Endothelial cell of umbilical vein (primary cell): ENCODE data around the gene FBXW9. TPM values are rescaled to one million over a fixed set of nuclear protein-coding genes. Genes with fewer than 3 reads are reported as not detected.
"Not testable (repeated sequence)": the region's sequence is repeated elsewhere in the genome, so short reads cannot be mapped to it uniquely, and the experiment has no call there.

ENCODE experiments used
- BruUV-seq: library from RNA; stranded (reverse); fragments of 400-500 nt; replicated peaks from 2 replicates; lab custom pipeline; 2021; lab: Mats Ljungman, UMichigan
- CTCF ChIA-PET: fragments of 300-600, 350-600 bp; sonication (Branson Sonifier 250); formaldehyde crosslinking; loops from one replicate; lab custom pipeline; 2021; ENCODE audit warnings: antibody characterized with exemption, inconsistent platforms; lab: Charles Lee
- POLR2A ChIA-PET: fragments of 300-600, 350-600 bp; sonication (Branson Sonifier 250); formaldehyde crosslinking; loops from one replicate; lab custom pipeline; 2021; ENCODE audit warnings: antibody characterized with exemption, inconsistent platforms; lab: Charles Lee
- DNase-seq: peaks from one replicate; pipeline ENCODE4 v3.0.0-alpha.2; 2011; ENCODE audit warnings: low read depth, low spot score
- FAIRE-seq: peaks from 2 replicates; lab custom pipeline; 2011; peaks lifted over from hg19 to GRCh38; lab: Jason Lieb, UNC
- H2AFZ ChIP-seq: 2 replicates; pipeline ENCODE4 v1.6.0; 2012; ENCODE audit warnings: low read depth, low read length, control low read depth, inconsistent platforms
- H3K27ac ChIP-seq: 2 replicates; pipeline ENCODE4 v1.5.1; 2011; ENCODE audit warnings: low read depth, mild to moderate bottlenecking, control low read depth, low read length, moderate library complexity; ENCODE audit not compliant: insufficient read depth
- H3K27me3 ChIP-seq, 2 experiments: 2 replicates each; pipeline versions ENCODE4 v1.6.0 to v1.6.1; 2011; ENCODE audit warnings: low read length in 2 of 2, mixed read lengths in 1 of 2; ENCODE audit not compliant: control insufficient read depth in 2 of 2, insufficient read depth in 2 of 2
- H3K36me3 ChIP-seq, 2 experiments: 2 replicates in 1 of 2; 3 replicates in 1 of 2; pipeline ENCODE4 v1.5.1; 2011; ENCODE audit warnings: low read length in 2 of 2, mild to moderate bottlenecking in 1 of 2, moderate library complexity in 1 of 2; ENCODE audit not compliant: control insufficient read depth in 2 of 2, insufficient read depth in 2 of 2; ENCODE audit errors: extremely low read depth in 1 of 2
- H3K4me1 ChIP-seq: 3 replicates; pipeline ENCODE4 v1.5.1; 2011; ENCODE audit warnings: mild to moderate bottlenecking, low read length; ENCODE audit not compliant: control insufficient read depth, insufficient read depth; ENCODE audit errors: extremely low read depth
- H3K4me2 ChIP-seq: 2 replicates; pipeline ENCODE4 v1.6.1; 2011; ENCODE audit warnings: low read length, control low read depth, mixed read lengths; ENCODE audit not compliant: insufficient read depth
- H3K4me3 ChIP-seq, 3 experiments: fragments of 200-600 bp in 1 of 3; sonication (generic), shearing (Covaris generic) in 1 of 3; replicated peaks in 1 of 3; 2 replicates each; pipeline ENCODE4 v1.5.1; 2011 to 2016; ENCODE audit warnings: control low read depth in 3 of 3, low read length in 3 of 3, mild to moderate bottlenecking in 2 of 3, inconsistent platforms in 1 of 3, low read depth in 1 of 3, moderate library complexity in 1 of 3; ENCODE audit not compliant: insufficient read depth in 1 of 3
- H3K79me2 ChIP-seq: 2 replicates; pipeline ENCODE4 v1.6.0; 2012; ENCODE audit warnings: low read length, inconsistent platforms; ENCODE audit not compliant: control insufficient read depth, insufficient read depth
- H3K9ac ChIP-seq: replicated peaks from 2 replicates; pipeline ENCODE3; 2011; ENCODE audit warnings: low read length, control low read depth; ENCODE audit not compliant: insufficient read depth; ENCODE audit errors: extremely low read depth
- H3K9me1 ChIP-seq: replicated peaks from 3 replicates; pipeline ENCODE4 v1.6.0; 2011; ENCODE audit warnings: mild to moderate bottlenecking, low read length; ENCODE audit not compliant: control insufficient read depth, insufficient read depth; ENCODE audit errors: extremely low read depth
- H3K9me3 ChIP-seq: replicated peaks from 2 replicates; pipeline ENCODE4 v1.5.1; 2012; ENCODE audit warnings: low read length, inconsistent platforms; ENCODE audit not compliant: control insufficient read depth, insufficient read depth
- H4K20me1 ChIP-seq: replicated peaks from 2 replicates; pipeline ENCODE3; 2011; ENCODE audit warnings: mild to moderate bottlenecking, low read length; ENCODE audit not compliant: control insufficient read depth, insufficient read depth; ENCODE audit errors: extremely low read depth
- EZH2 ChIP-seq: IDR thresholded peaks from 2 replicates; pipeline ENCODE4 v1.6.1; 2012; ENCODE audit warnings: borderline replicate concordance, low read depth, mild to moderate bottlenecking, moderate library complexity, low read length, inconsistent platforms; ENCODE audit not compliant: severe bottlenecking
- FOS ChIP-seq: IDR thresholded peaks from 2 replicates; pipeline ENCODE4 v1.6.1; 2011; ENCODE audit warnings: mild to moderate bottlenecking, low read length, moderate library complexity, borderline replicate concordance; ENCODE audit not compliant: insufficient read depth
- GATA2 ChIP-seq: IDR thresholded peaks from 2 replicates; pipeline ENCODE4 v1.7.0; 2011; ENCODE audit warnings: low read depth, mild to moderate bottlenecking, moderate library complexity, mixed read lengths, low read length; ENCODE audit not compliant: insufficient read length, insufficient read depth
- JUN ChIP-seq: IDR thresholded peaks from 2 replicates; pipeline ENCODE4 v1.6.1; 2011; ENCODE audit warnings: borderline replicate concordance, low read depth; ENCODE audit not compliant: insufficient read length, insufficient read depth
- MAX ChIP-seq: IDR thresholded peaks from 2 replicates; pipeline ENCODE4 v1.6.1; 2011; ENCODE audit not compliant: insufficient read depth, insufficient read length
- MYC ChIP-seq: IDR thresholded peaks from one replicate; pipeline ENCODE4 v1.6.1; 2011; ENCODE audit warnings: mild to moderate bottlenecking, low read depth, low read length
- POLR2A ChIP-seq: IDR thresholded peaks from 2 replicates; pipeline ENCODE4 v1.6.1; 2012; ENCODE audit warnings: low read depth, mild to moderate bottlenecking, control low read depth, low read length
- POLR2AphosphoS5 ChIP-seq: IDR thresholded peaks from 2 replicates; pipeline ENCODE4 v1.6.1; 2012; ENCODE audit warnings: low read depth, mild to moderate bottlenecking, control low read depth, low read length, moderate library complexity; ENCODE audit not compliant: insufficient read depth
- dilution Hi-C: fragments of 300-500 bp; cut with MboI; formaldehyde crosslinking; loops from one replicate; pipeline ENCODE4 v1.15.0; 2019; ENCODE audit warnings: low sequenced_read_pairs; ENCODE audit not compliant: extremely low pct_ligation_motif_present
- intact Hi-C: fragments of 100-400 bp; cut with micrococcal nuclease; formaldehyde crosslinking; loops from one replicate; pipeline ENCODE4 v1.10.0; 2022
- polyA plus RNA-seq, 4 experiments: library from polyadenylated mRNA; depleted of rRNA in 3 of 4; stranded (reverse) in 3 of 4; unstranded in 1 of 4; fragments of >200 nt; gene quantifications; 2 replicates each; pipeline versions ENCODE4 v1.2.1 to v1.2.3, GENCODE V29; 2011 to 2012; ENCODE audit warnings: missing spikeins in 1 of 4
- total RNA-seq: library from RNA; stranded (reverse); gene quantifications from 2 replicates; pipeline ENCODE4 v1.2.3, GENCODE V29; 2021
- TF ChIP-seq, protein P1 (sequence below), 2 donors: IDR thresholded peaks; 1 replicate in 1 of 2; 2 replicates in 1 of 2; pipeline ENCODE4 v1.5.1; 2011; ENCODE audit warnings: low read length in 2 of 2, mild to moderate bottlenecking in 2 of 2, moderate library complexity in 2 of 2, control low read depth in 1 of 2, inconsistent platforms in 1 of 2, low read depth in 1 of 2; ENCODE audit not compliant: insufficient read depth in 1 of 2; ENCODE audit errors: extremely low read depth in 1 of 2

The FBXW9 gene
- total and polyA plus RNA-seq, 2 donors (not counting 3 experiments of a cell fraction or from before 2014, with no cell fraction given), result 12.4 to 19.3 TPM

GRCh38 chr19:12698138-12698537, 1.7 kb upstream of the FBXW9 start:
- Histone ChIP-seq H3K27ac (no peak overlapping the region), H3K9me1 (no peaks in the 10 kb centered on the region), H3K4me3 (no peak overlapping the region), H3K27me3 (no peaks in the 10 kb centered on the region), H3K9ac (no peak overlapping the region), H3K4me1 (peaks cover 15% of the 10 kb centered on the region), H2AFZ (no peak overlapping the region), H4K20me1 (no peaks in the 10 kb centered on the region), H3K36me3 (peaks cover 7 to 33% of the 10 kb centered on the region in 2 experiments), H3K79me2 (no peaks in the 10 kb centered on the region), H3K4me2 (no peak overlapping the region), H3K9me3 (no peaks in the 10 kb centered on the region)
- DNase-seq (no peak), FAIRE-seq (no peak)
- CTCF ChIA-PET, result no interaction called here
- POLR2A ChIA-PET, result no interaction called here
- dilution Hi-C loops (no loop called here), intact Hi-C loops (no loop called here)
- BruUV-seq, result no TSS peak
- TF ChIP-seq GATA2 (no peak), FOS (no peak), MAX (no peak), EZH2 (no peak), JUN (no peak), MYC (no peak), POLR2A (no peak), POLR2AphosphoS5 (no peak)
- TF ChIP-seq, protein P1, sequence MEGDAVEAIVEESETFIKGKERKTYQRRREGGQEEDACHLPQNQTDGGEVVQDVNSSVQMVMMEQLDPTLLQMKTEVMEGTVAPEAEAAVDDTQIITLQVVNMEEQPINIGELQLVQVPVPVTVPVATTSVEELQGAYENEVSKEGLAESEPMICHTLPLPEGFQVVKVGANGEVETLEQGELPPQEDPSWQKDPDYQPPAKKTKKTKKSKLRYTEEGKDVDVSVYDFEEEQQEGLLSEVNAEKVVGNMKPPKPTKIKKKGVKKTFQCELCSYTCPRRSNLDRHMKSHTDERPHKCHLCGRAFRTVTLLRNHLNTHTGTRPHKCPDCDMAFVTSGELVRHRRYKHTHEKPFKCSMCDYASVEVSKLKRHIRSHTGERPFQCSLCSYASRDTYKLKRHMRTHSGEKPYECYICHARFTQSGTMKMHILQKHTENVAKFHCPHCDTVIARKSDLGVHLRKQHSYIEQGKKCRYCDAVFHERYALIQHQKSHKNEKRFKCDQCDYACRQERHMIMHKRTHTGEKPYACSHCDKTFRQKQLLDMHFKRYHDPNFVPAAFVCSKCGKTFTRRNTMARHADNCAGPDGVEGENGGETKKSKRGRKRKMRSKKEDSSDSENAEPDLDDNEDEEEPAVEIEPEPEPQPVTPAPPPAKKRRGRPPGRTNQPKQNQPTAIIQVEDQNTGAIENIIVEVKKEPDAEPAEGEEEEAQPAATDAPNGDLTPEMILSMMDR (IDR thresholded peaks at IDR 0.05; ENCODE audit: extremely low read depth in 1 of 2, insufficient read depth in 1 of 2, low read depth in 1 of 2, low read length in 2 of 2), result no peak

DNA sequence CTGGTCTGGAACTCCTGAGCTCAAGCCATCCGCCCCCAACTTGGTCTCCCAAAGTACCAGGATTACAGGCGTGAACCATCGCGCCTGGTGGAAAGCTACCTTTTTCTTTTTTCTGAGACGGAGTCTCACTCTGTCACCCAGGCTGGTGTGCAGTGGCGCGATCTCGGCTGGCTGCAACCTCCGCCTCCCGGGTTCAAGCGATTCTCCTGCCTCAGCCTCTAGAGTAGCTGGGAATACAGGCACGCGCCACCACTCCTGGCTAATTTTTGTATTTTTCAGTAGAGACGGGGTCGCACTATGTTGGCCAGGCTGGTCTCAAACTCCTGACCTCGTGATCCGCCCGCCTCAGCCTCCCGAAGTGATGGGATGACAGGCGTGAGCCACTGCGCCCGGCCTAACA, 994 bp upstream of the FBXW9 start:
- peaks cover 15% of the 10 kb centered on the region for H3K4me1 ChIP-seq
- FAIRE-seq, result peak; percentile 70
- H3K4me2 ChIP-seq, H3K27me3 ChIP-seq, BruUV-seq, H4K20me1 ChIP-seq, dilution Hi-C loops, H2AFZ ChIP-seq, H3K4me3 ChIP-seq, H3K27ac ChIP-seq, DNase-seq, POLR2A ChIA-PET, H3K9me3 ChIP-seq, H3K9me1 ChIP-seq, intact Hi-C loops, H3K79me2 ChIP-seq, H3K9ac ChIP-seq: not testable (repeated sequence)
- H3K36me3 ChIP-seq, result peaks cover 3 to 26% of the 10 kb centered on the region in 2 experiments
- CTCF ChIA-PET, result interaction anchor here (0.9 kb wide), 1 partner anchor 69 kb away, joined by 4 read pairs; no protein-coding TSS in a partner anchor
